ENCODE data around the gene AGBL4. TPM values are rescaled to one million over a fixed set of nuclear protein-coding genes. Genes with fewer than 3 reads are reported as not detected.

The AGBL4 gene
- total and polyA plus RNA-seq, 2 of the 4 experiments (the other 2 are of a cell fraction), result not detected

DNA sequence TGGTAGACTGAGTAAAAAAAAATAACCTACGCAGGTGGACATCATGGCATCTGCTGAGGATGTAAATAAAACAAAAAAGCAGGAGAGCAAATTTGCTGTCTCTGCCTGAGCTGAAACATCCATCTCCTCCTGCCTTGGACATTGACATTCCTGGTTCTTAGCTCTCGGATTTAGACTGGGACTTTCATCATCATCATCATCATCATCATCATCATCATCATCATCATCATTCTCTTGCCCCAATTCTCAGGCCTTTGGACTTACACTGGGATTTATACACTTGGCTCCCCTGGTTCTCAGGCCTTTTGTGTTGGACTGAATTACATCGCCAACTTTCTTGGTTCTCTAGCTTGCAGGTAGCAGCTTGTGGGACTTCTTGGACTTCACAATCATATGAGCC, 938.7 kb downstream of the AGBL4 start:
- ChIA-PET CTCF (no interaction called here), POLR2A (ENCODE audit: unreplicated experiment) (no interaction called here)
- H4K20me1 ChIP-seq (ENCODE audit: insufficient read depth, low read length), result no peaks in the 10 kb centered on the region
- no peaks in the 10 kb centered on the region for H3K79me1 ChIP-seq (ENCODE audit: low read depth in 1 of 2, low read length in 2 of 2)
- H2BK15ac ChIP-seq (ENCODE audit: low read depth, low read length), result no peak overlapping the region
- no peaks in the 10 kb centered on the region for H3K9me1 ChIP-seq (ENCODE audit: insufficient read depth, low read length)
- TF ChIP-seq CEBPB (IDR thresholded peaks at IDR 0.05; ENCODE audit: low read depth, low read length), result no peak
- TF ChIP-seq MAFK (IDR thresholded peaks at IDR 0.05; ENCODE audit: low read depth, low read length), result no peak
- no peak for TF ChIP-seq MXI1 (IDR thresholded peaks at IDR 0.05; ENCODE audit: borderline replicate concordance, low read depth, low read length)
- TF ChIP-seq RAD21 (IDR thresholded peaks at IDR 0.05; ENCODE audit: low read length), result no peak
- TF ChIP-seq RFX5 (IDR thresholded peaks at IDR 0.05; ENCODE audit: low read depth, low read length), result no peak
- no peak for TF ChIP-seq POLR2A (IDR thresholded peaks at IDR 0.05; ENCODE audit: low read depth, low read length)
- no peak for TF ChIP-seq CHD1 (IDR thresholded peaks at IDR 0.05; ENCODE audit: low read depth, low read length)
- TF ChIP-seq BHLHE40 (IDR thresholded peaks at IDR 0.05; ENCODE audit: low read depth, low read length), result no peak
- no peak for TF ChIP-seq SMC3 (IDR thresholded peaks at IDR 0.05; ENCODE audit: low read depth, low read length)
- TF ChIP-seq, protein P1, sequence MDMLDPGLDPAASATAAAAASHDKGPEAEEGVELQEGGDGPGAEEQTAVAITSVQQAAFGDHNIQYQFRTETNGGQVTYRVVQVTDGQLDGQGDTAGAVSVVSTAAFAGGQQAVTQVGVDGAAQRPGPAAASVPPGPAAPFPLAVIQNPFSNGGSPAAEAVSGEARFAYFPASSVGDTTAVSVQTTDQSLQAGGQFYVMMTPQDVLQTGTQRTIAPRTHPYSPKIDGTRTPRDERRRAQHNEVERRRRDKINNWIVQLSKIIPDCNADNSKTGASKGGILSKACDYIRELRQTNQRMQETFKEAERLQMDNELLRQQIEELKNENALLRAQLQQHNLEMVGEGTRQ (IDR thresholded peaks at IDR 0.05; ENCODE audit: low read depth, low read length), result no peak
- TF ChIP-seq, protein P2, sequence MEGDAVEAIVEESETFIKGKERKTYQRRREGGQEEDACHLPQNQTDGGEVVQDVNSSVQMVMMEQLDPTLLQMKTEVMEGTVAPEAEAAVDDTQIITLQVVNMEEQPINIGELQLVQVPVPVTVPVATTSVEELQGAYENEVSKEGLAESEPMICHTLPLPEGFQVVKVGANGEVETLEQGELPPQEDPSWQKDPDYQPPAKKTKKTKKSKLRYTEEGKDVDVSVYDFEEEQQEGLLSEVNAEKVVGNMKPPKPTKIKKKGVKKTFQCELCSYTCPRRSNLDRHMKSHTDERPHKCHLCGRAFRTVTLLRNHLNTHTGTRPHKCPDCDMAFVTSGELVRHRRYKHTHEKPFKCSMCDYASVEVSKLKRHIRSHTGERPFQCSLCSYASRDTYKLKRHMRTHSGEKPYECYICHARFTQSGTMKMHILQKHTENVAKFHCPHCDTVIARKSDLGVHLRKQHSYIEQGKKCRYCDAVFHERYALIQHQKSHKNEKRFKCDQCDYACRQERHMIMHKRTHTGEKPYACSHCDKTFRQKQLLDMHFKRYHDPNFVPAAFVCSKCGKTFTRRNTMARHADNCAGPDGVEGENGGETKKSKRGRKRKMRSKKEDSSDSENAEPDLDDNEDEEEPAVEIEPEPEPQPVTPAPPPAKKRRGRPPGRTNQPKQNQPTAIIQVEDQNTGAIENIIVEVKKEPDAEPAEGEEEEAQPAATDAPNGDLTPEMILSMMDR (conservative IDR thresholded peaks at IDR 0.05; ENCODE audit: low read depth, low read length), result no peak
- H4K5ac ChIP-seq (ENCODE audit: low read depth, low read length), result no peak overlapping the region
- intact Hi-C loops (cut with micrococcal nuclease) (no loop called here), dilution Hi-C loops (cut with HindIII; ENCODE audit: low sequenced_read_pairs, unreplicated experiment) (no loop called here), in situ Hi-C loops (cut with MboI; ENCODE audit: low sequenced_read_pairs) (no loop called here)
- H3K4me3 ChIP-seq (ENCODE audit: insufficient read depth, low read depth, low read length), result no peak overlapping the region
- H2BK5ac ChIP-seq (ENCODE audit: low read depth, low read length, poor library complexity, severe bottlenecking), result no peak overlapping the region
- H3K4me2 ChIP-seq (ENCODE audit: low read depth, low read length), result no peak overlapping the region
- H3K36me3 ChIP-seq (ENCODE audit: control insufficient read depth, insufficient read depth, low read length), result no peaks in the 10 kb centered on the region
- no peak overlapping the region for H3K4ac ChIP-seq (ENCODE audit: low read depth, low read length)
- H3K27me3 ChIP-seq (ENCODE audit: control insufficient read depth, insufficient read depth, low read length), result no peaks in the 10 kb centered on the region
- H3K14ac ChIP-seq (replicated peaks; ENCODE audit: low read depth, low read length), result no peak overlapping the region
- no peak overlapping the region for H3K56ac ChIP-seq (ENCODE audit: extremely low read depth, insufficient read depth, low read length)
- H2BK20ac ChIP-seq (ENCODE audit: low read depth, low read length), result no peak overlapping the region
- no peak overlapping the region for H2AFZ ChIP-seq (replicated peaks; ENCODE audit: low read length, poor library complexity)
- no peak overlapping the region for H3K27ac ChIP-seq (ENCODE audit: insufficient read depth, low read length)
- no peak overlapping the region for H2AK9ac ChIP-seq (replicated peaks; ENCODE audit: low read depth, low read length, poor library complexity)
- ATAC-seq (ENCODE audit: low read depth) (no peak), DNase-seq (no peak)
- BruUV-seq (replicated peaks), result no TSS peak
- no peak overlapping the region for H4K8ac ChIP-seq (ENCODE audit: low read depth in 2 of 2, low read length in 2 of 2)
- H2AK5ac ChIP-seq (ENCODE audit: low read depth, low read length), result no peak overlapping the region
- H3K9me3 ChIP-seq (ENCODE audit: control insufficient read depth, insufficient read depth, low read length), result peaks cover 17% of the 10 kb centered on the region; the same call in 1 of the 2 replicates
- no CpG with 5 or more reads among the region's 3 CpGs for WGBS, 2 experiments (ENCODE audit: extremely low coverage in 2 of 2, insufficient read length in 1 of 2)
- H3K23ac ChIP-seq (ENCODE audit: low read depth, low read length), result no peak overlapping the region
- no peaks in the 10 kb centered on the region for H3K4me1 ChIP-seq (ENCODE audit: control insufficient read depth, insufficient read depth, low read length)
- no peak overlapping the region for H3K9ac ChIP-seq (ENCODE audit: low read depth, low read length)
- H3K18ac ChIP-seq (ENCODE audit: low read depth, low read length), result no peak overlapping the region
- no peak overlapping the region for H4K91ac ChIP-seq (ENCODE audit: insufficient read depth, low read depth, low read length)
- no peak overlapping the region for H2BK120ac ChIP-seq (ENCODE audit: low read depth, low read length)
